Breast epithelium (tissue), 3 donors: Measurements from ENCODE around the gene CADM1.

Experiments used
- CTCF ChIP-seq, 3 donors: fragments of 450-650 bp; IDR thresholded peaks; one replicate each; pipeline ENCODE4 v1.5.1; 2016 to 2017; ENCODE audit warnings: antibody characterized with exemption in 3 of 3, mild to moderate bottlenecking in 3 of 3, moderate library complexity in 3 of 3
- POLR2A ChIP-seq: fragments of 450-650 bp; IDR thresholded peaks from one replicate; pipeline ENCODE4 v1.6.1; 2016; ENCODE audit warnings: antibody characterized with exemption, mild to moderate bottlenecking, moderate library complexity

GRCh38 chr11:115271643-115272042 lies 232.6 kb downstream of the CADM1 start:
- TF ChIP-seq CTCF (IDR thresholded peaks at IDR 0.05): no peak
- TF ChIP-seq POLR2A: no peak
